Ishikawa (cell line): ENCODE results near the gene CCDC126.

Experiments used
- CEBPB ChIP-seq: IDR thresholded peaks from 2 replicates; pipeline ENCODE4 v1.6.1; 2012
- CREB1 ChIP-seq: IDR thresholded peaks from 2 replicates; pipeline ENCODE4 v1.6.1; 2012; ENCODE audit warnings: low read depth
- EGR1 ChIP-seq: IDR thresholded peaks from 2 replicates; pipeline ENCODE4 v1.6.1; 2012
- EP300 ChIP-seq: IDR thresholded peaks from 2 replicates; pipeline ENCODE4 v1.6.1; 2012; ENCODE audit warnings: borderline replicate concordance
- FOXM1 ChIP-seq: IDR thresholded peaks from 2 replicates; pipeline ENCODE4 v1.6.1; 2012; ENCODE audit warnings: low read depth, borderline replicate concordance
- MAX ChIP-seq: IDR thresholded peaks from 2 replicates; pipeline ENCODE4 v1.6.1; 2012
- NFIC ChIP-seq: IDR thresholded peaks from 2 replicates; pipeline ENCODE4 v1.6.1; 2012
- RAD21 ChIP-seq: IDR thresholded peaks from 2 replicates; pipeline ENCODE4 v1.6.1; 2012; ENCODE audit warnings: low read depth
- REST ChIP-seq: IDR thresholded peaks from 2 replicates; pipeline ENCODE4 v1.6.1; 2012; ENCODE audit warnings: low read depth, mild to moderate bottlenecking
- TAF1 ChIP-seq: IDR thresholded peaks from 2 replicates; pipeline ENCODE4 v1.6.1; 2012; ENCODE audit warnings: low read depth, mild to moderate bottlenecking
- TCF12 ChIP-seq: IDR thresholded peaks from 2 replicates; pipeline ENCODE4 v1.6.1; 2012; ENCODE audit warnings: low read depth
- TEAD4 ChIP-seq: IDR thresholded peaks from 2 replicates; pipeline ENCODE4 v1.6.1; 2012
- USF1 ChIP-seq: IDR thresholded peaks from 2 replicates; pipeline ENCODE4 v1.6.1; 2012
- YY1 ChIP-seq: IDR thresholded peaks from 2 replicates; pipeline ENCODE4 v1.6.1; 2012; ENCODE audit warnings: low read depth
- ZBTB7A ChIP-seq: IDR thresholded peaks from 2 replicates; pipeline ENCODE4 v1.6.1; 2012; ENCODE audit warnings: low read depth

Gene CCDC126

GRCh38 chr7:23679898-23680413 is 82.8 kb downstream of the CCDC126 start, which contains the start of gene FAM221A:
Gene FAM221A (plus strand): TSS chr7:23680199. CDS start chr7:23680219, 20 bp downstream.
- TF ChIP-seq REST, result no peak
- no peak for TF ChIP-seq EP300
- TF ChIP-seq USF1, result peak; percentile 49; the same call in 1 of the 2 replicates
- TF ChIP-seq MAX, result peak; percentile 96

GRCh38 chr7:23680414-23681405 is 83.5 kb downstream of the CCDC126 start:
- TF ChIP-seq REST (no peak), TEAD4 (peak; percentile 24; the same call in 1 of the 2 replicates), CREB1 (no peak), MAX (0 out of 2 replicates have a peak, but pooled peaks have one; percentile 33)

GRCh38 chr7:23685731-23686130 is 88.5 kb downstream of the CCDC126 start:
- TF ChIP-seq MAX (no peak), USF1 (no peak), TCF12 (no peak), TAF1 (no peak), FOXM1 (no peak), ZBTB7A (no peak), EGR1 (no peak), EP300 (no peak), CEBPB (no peak), CREB1 (no peak), NFIC (no peak), RAD21 (no peak), TEAD4 (no peak)

GRCh38 chr7:23687011-23687410 is 89.8 kb downstream of the CCDC126 start:
- no peak for TF ChIP-seq TCF12
- TF ChIP-seq TEAD4, result peak; percentile 18; the same call in 1 of the 2 replicates

- TF ChIP-seq USF1 (no peak), TCF12 (no peak), NFIC (no peak), TEAD4 (no peak), CEBPB (no peak), EGR1 (no peak), EP300 (no peak), RAD21 (no peak), TAF1 (no peak), ZBTB7A (no peak), FOXM1 (no peak), YY1 (no peak), REST (no peak)
Observed at GRCh38 chr7:23689165-23689564, 92.0 kb downstream of the CCDC126 start.
